HepG2 (cell line): ENCODE measurements around the gene TMEM145. TPM values are rescaled to one million over a fixed set of nuclear protein-coding genes. Genes with fewer than 3 reads are reported as not detected.

ENCODE experiments used
- ATAC-seq: fragments of 200-7000 bp; cut with Tn5 transposase; 3 replicates; pipeline ENCODE4 v1.9.1; 2020; ENCODE audit warnings: mild to moderate bottlenecking, moderate library complexity
- BruUV-seq: library from RNA; stranded (reverse); fragments of 400-500 nt; replicated peaks from 2 replicates; lab custom pipeline; 2021; lab: Mats Ljungman, UMichigan
- CTCF ChIA-PET: fragments of 300-600 bp; formaldehyde crosslinking; extraction: SDS; loops from one replicate; lab custom pipeline; 2021; ENCODE audit warnings: low total read pairs, inconsistent platforms, low intra/inter-chr PET ratio; lab: Yijun Ruan, JAX
- POLR2A ChIA-PET: fragments of 350-600 bp; sonication (Branson Sonifier 250); formaldehyde crosslinking; loops from one replicate; lab custom pipeline; 2020; ENCODE audit warnings: antibody characterized with exemption, inconsistent platforms; lab: Yijun Ruan, JAX
- DNase-seq: peaks from one replicate; pipeline ENCODE4 v3.0.0-alpha.2; 2015; ENCODE audit warnings: low spot score
- FAIRE-seq: peaks from 3 replicates; lab custom pipeline; 2011; peaks lifted over from hg19 to GRCh38; lab: Jason Lieb, UNC
- H2AFZ ChIP-seq: one replicate; pipeline ENCODE4 v1.6.1; 2011; ENCODE audit warnings: low read length, inconsistent platforms
- H3K27ac ChIP-seq: fragments of 300-600 bp; 3 replicates; pipeline ENCODE4 v1.8.0; 2011; ENCODE audit warnings: mixed run types, mild to moderate bottlenecking, mixed read lengths, low read length, inconsistent platforms; ENCODE audit not compliant: insufficient read depth; ENCODE audit errors: extremely low read length
- H3K27me3 ChIP-seq, 2 experiments: fragments of 200-600 bp in 1 of 2; 2 replicates in 1 of 2; 3 replicates in 1 of 2; pipeline versions ENCODE4 v1.6.0 to v1.8.0; 2011; ENCODE audit warnings: low read length in 2 of 2, mild to moderate bottlenecking in 2 of 2, moderate library complexity in 2 of 2, inconsistent platforms in 1 of 2; ENCODE audit not compliant: insufficient read depth in 2 of 2, control insufficient read depth in 1 of 2
- H3K36me3 ChIP-seq, 2 experiments: fragments of 200-600 bp in 1 of 2; replicated peaks in 1 of 2; 2 replicates in 1 of 2; 3 replicates in 1 of 2; pipeline versions ENCODE4 v1.5.1 to v1.8.0; 2011; ENCODE audit warnings: low read length in 2 of 2, inconsistent platforms in 1 of 2; ENCODE audit not compliant: insufficient read depth in 2 of 2, control insufficient read depth in 1 of 2
- H3K4me1 ChIP-seq: 2 replicates; pipeline ENCODE4 v1.5.1; 2012; ENCODE audit warnings: low read length, inconsistent platforms; ENCODE audit not compliant: insufficient read depth
- H3K4me2 ChIP-seq: 2 replicates; pipeline ENCODE4 v1.6.0; 2011; ENCODE audit warnings: low read depth, low read length, inconsistent platforms
- H3K4me3 ChIP-seq, 3 experiments: fragments of 200-600 bp in 1 of 3; sonication (generic), shearing (Covaris generic) in 1 of 3; replicated peaks in 1 of 3; 2 replicates each; pipeline ENCODE4 v1.5.1; 2011 to 2016; ENCODE audit warnings: low read length in 3 of 3, inconsistent platforms in 2 of 3, low read depth in 2 of 3, mild to moderate bottlenecking in 2 of 3, control low read depth in 1 of 3, mixed read lengths in 1 of 3; ENCODE audit not compliant: insufficient read depth in 1 of 3
- H3K79me2 ChIP-seq: one replicate; pipeline ENCODE4 v1.6.1; 2011; ENCODE audit warnings: low read length, inconsistent platforms; ENCODE audit not compliant: insufficient read depth
- H3K9ac ChIP-seq: 2 replicates; pipeline ENCODE4 v1.6.0; 2011; ENCODE audit warnings: mild to moderate bottlenecking, low read depth, low read length, inconsistent platforms; ENCODE audit not compliant: insufficient read depth
- H3K9me3 ChIP-seq: 2 replicates; pipeline ENCODE4 v1.5.1; 2012; ENCODE audit warnings: mild to moderate bottlenecking, low read length
- H4K20me1 ChIP-seq: 2 replicates; pipeline ENCODE4 v1.6.0; 2011; ENCODE audit warnings: inconsistent platforms, mild to moderate bottlenecking, low read length, moderate library complexity; ENCODE audit not compliant: insufficient read depth
- GTF3A ChIP-seq: sonication (generic); formaldehyde crosslinking; conservative IDR thresholded peaks from 2 replicates; pipeline ENCODE4 v1.4.0; 2020; ENCODE audit warnings: mild to moderate bottlenecking, missing genetic modification reagents
- HDAC1 ChIP-seq: sonication (generic); formaldehyde crosslinking; IDR thresholded peaks from 2 replicates; pipeline ENCODE4 v1.5.1; 2020; ENCODE audit warnings: mild to moderate bottlenecking, missing genetic modification reagents
- HNF4G ChIP-seq, 2 experiments: sonication (generic) in 1 of 2; formaldehyde crosslinking in 1 of 2; IDR thresholded peaks; 2 replicates each; pipeline versions ENCODE4 v1.4.0 to v1.6.1; 2011 to 2020; ENCODE audit warnings: borderline replicate concordance in 2 of 2, low read depth in 2 of 2, mild to moderate bottlenecking in 2 of 2, low read length in 1 of 2, missing genetic modification reagents in 1 of 2, moderate library complexity in 1 of 2
- KDM2A ChIP-seq: sonication (generic); formaldehyde crosslinking; IDR thresholded peaks from 2 replicates; pipeline ENCODE4 v1.4.0; 2020; ENCODE audit warnings: low read depth, missing genetic modification reagents, borderline replicate concordance
- LCORL ChIP-seq, 2 experiments: fragments of 450-650 bp in 1 of 2; sonication (generic) in 1 of 2; formaldehyde crosslinking in 1 of 2; IDR thresholded peaks; 2 replicates each; pipeline versions ENCODE4 v1.5.0 to v1.6.1; 2017 to 2020; ENCODE audit warnings: antibody characterized with exemption in 1 of 2, missing genetic modification reagents in 1 of 2
- MTA1 ChIP-seq: sonication (generic); formaldehyde crosslinking; IDR thresholded peaks from 2 replicates; pipeline ENCODE4 v1.4.0; 2020; ENCODE audit warnings: missing genetic modification reagents, mild to moderate bottlenecking, borderline replicate concordance
- RCOR2 ChIP-seq: IDR thresholded peaks from 2 replicates; pipeline ENCODE4 v1.6.1; 2016; ENCODE audit warnings: missing biosample characterization, missing genetic modification reagents
- SMARCC2 ChIP-seq: fragments of 450-650 bp; IDR thresholded peaks from 2 replicates; pipeline ENCODE4 v1.6.1; 2017; ENCODE audit warnings: antibody characterized with exemption, mild to moderate bottlenecking
- SNRNP70 ChIP-seq: fragments of 200-400 bp; formaldehyde crosslinking; IDR thresholded peaks from 2 replicates; pipeline ENCODE4 v1.6.1; 2017; ENCODE audit warnings: mild to moderate bottlenecking, low read depth, low read length, moderate library complexity
- SP2 ChIP-seq: sonication (generic); formaldehyde crosslinking; IDR thresholded peaks from 2 replicates; pipeline ENCODE4 v1.5.1; 2020; ENCODE audit warnings: mild to moderate bottlenecking, missing genetic modification reagents
- THAP11 ChIP-seq: IDR thresholded peaks from 2 replicates; pipeline ENCODE4 v1.6.1; 2016; ENCODE audit warnings: missing biosample characterization, missing genetic modification reagents
- TOE1 ChIP-seq: sonication (generic); formaldehyde crosslinking; IDR thresholded peaks from 2 replicates; pipeline ENCODE4 v1.4.0; 2020; ENCODE audit warnings: mild to moderate bottlenecking, missing genetic modification reagents
- ZMYM3 ChIP-seq: sonication (generic); formaldehyde crosslinking; IDR thresholded peaks from 2 replicates; pipeline ENCODE4 v1.5.1; 2020; ENCODE audit warnings: mild to moderate bottlenecking, missing genetic modification reagents
- ZNF224 ChIP-seq: sonication (generic); formaldehyde crosslinking; IDR thresholded peaks from 2 replicates; pipeline ENCODE4 v1.5.0; 2020; ENCODE audit warnings: mild to moderate bottlenecking, missing genetic modification reagents
- ZNF292 ChIP-seq: sonication (generic); formaldehyde crosslinking; IDR thresholded peaks from 2 replicates; pipeline ENCODE4 v1.8.1; 2022; ENCODE audit warnings: mild to moderate bottlenecking, low read depth, missing genetic modification reagents, borderline replicate concordance
- WGBS: methylation state at CpG from one replicate; pipeline ENCODE4 v1.1.6; 2017; ENCODE audit warnings: low lambda C conversion rate; 5-methylcytosine and 5-hydroxymethylcytosine counted together
- in situ Hi-C: cut with HindIII; loops from 2 replicates; pipeline ENCODE4 v1.10.0; 2017; ENCODE audit warnings: low pct_unique_long_range_greater_than_20kb; ENCODE audit not compliant: extremely low pct_ligation_motif_present
- intact Hi-C: fragments of 100-400 bp; cut with micrococcal nuclease; formaldehyde crosslinking; loops from one replicate; pipeline ENCODE4 v1.10.0; 2022; ENCODE audit not compliant: unreplicated experiment
- polyA plus RNA-seq, 8 experiments: library from polyadenylated mRNA; depleted of rRNA in 3 of 8; stranded (reverse) in 7 of 8; unstranded in 1 of 8; fragments of >200 nt; fragmentation: Illumina TruSeq in 4 of 8; extraction: Trizol in 4 of 8; gene quantifications; 2 replicates each; pipeline versions ENCODE4 v1.2.1 to v1.2.3, GENCODE V29; 2011 to 2016; ENCODE audit warnings: low read depth in 4 of 8, missing spikeins in 1 of 8, mixed read lengths in 1 of 8; ENCODE audit not compliant: insufficient read depth in 1 of 8
- total RNA-seq, 5 experiments: library from RNA; depleted of rRNA; stranded (reverse); fragments of >200 nt; fragmentation: Illumina TruSeq; extraction: Trizol; gene quantifications; 2 replicates each; pipeline ENCODE4 v1.2.3, GENCODE V29; 2016; ENCODE audit warnings: low read depth in 1 of 5
- TF ChIP-seq, protein P1 (sequence below): sonication (generic); formaldehyde crosslinking; IDR thresholded peaks from 2 replicates; pipeline ENCODE4 v1.5.0; 2020; ENCODE audit warnings: mild to moderate bottlenecking, missing genetic modification reagents, borderline replicate concordance
- TF ChIP-seq, protein P2 (sequence below): sonication (generic); formaldehyde crosslinking; IDR thresholded peaks from 2 replicates; pipeline ENCODE4 v1.4.0; 2020; ENCODE audit warnings: missing genetic modification reagents, mild to moderate bottlenecking, borderline replicate concordance

The TMEM145 gene
- total and polyA plus RNA-seq, 2 of the 13 experiments (the other 11 are each of a cell fraction or from before 2014, with no cell fraction given): 0.07 to 5.1 TPM

DNA sequence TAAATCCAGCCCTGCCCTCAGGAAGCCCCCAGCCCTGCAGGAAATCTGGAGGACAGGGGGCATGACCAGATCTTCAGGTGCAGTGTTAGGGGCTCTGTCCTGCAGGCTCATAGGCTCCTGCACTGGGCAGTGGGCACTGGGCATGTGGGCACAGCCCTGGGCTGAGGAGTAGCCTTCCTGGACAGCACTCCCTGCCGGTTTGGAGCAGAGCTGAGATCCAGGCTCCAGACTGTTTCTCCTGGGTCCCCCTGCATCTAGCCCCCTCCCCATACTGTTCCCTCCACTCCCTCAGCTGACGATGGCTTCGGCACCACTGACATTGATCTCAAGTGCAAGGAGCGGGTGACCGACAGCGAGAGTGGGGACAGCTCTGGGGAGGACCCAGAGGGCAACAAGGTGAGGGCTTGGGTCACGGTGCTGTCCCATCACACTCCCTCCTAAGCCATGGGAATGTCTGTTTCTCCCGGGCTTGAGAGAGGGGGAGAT, 23.5 kb upstream of the TMEM145 start:
- ChIA-PET CTCF (interaction anchor here (2.1 to 3.1 kb wide), 3 partner anchors 10 to 156 kb away, joined by 7 to 34 read pairs (median 9); no protein-coding TSS in a partner anchor), POLR2A (interaction anchor here (1.4 kb wide), 1 partner anchor 47 kb away, joined by 7 read pairs; no protein-coding TSS in a partner anchor)
- BruUV-seq: no TSS peak
- H3K27ac ChIP-seq: no peak overlapping the region
- H4K20me1 ChIP-seq: peaks cover 10% of the 10 kb centered on the region; the same call in 1 of the 2 replicates
- H3K36me3 ChIP-seq: peaks cover 32 to 75% of the 10 kb centered on the region in 2 experiments; a peak in 4 of 5 replicates
- no peak for ATAC-seq
- no peak for DNase-seq
- no peak for TF ChIP-seq HDAC1
- TF ChIP-seq RCOR2 (CRISPR knock-in tag): no peak
- no peak for TF ChIP-seq THAP11 (CRISPR knock-in tag)
- TF ChIP-seq HNF4G (IDR thresholded peaks at IDR 0.05; ENCODE audit: borderline replicate concordance, low read depth, low read length): no peak
- no peak for TF ChIP-seq HNF4G (CRISPR knock-in tag; IDR thresholded peaks at IDR 0.05; ENCODE audit: borderline replicate concordance, low read depth)
- TF ChIP-seq SMARCC2: no peak
- no peak for TF ChIP-seq LCORL (IDR thresholded peaks at IDR 0.05)
- no peak for TF ChIP-seq LCORL (CRISPR knock-in tag; IDR thresholded peaks at IDR 0.05)
- no peak for TF ChIP-seq TOE1 (CRISPR knock-in tag)
- TF ChIP-seq, protein P1, sequence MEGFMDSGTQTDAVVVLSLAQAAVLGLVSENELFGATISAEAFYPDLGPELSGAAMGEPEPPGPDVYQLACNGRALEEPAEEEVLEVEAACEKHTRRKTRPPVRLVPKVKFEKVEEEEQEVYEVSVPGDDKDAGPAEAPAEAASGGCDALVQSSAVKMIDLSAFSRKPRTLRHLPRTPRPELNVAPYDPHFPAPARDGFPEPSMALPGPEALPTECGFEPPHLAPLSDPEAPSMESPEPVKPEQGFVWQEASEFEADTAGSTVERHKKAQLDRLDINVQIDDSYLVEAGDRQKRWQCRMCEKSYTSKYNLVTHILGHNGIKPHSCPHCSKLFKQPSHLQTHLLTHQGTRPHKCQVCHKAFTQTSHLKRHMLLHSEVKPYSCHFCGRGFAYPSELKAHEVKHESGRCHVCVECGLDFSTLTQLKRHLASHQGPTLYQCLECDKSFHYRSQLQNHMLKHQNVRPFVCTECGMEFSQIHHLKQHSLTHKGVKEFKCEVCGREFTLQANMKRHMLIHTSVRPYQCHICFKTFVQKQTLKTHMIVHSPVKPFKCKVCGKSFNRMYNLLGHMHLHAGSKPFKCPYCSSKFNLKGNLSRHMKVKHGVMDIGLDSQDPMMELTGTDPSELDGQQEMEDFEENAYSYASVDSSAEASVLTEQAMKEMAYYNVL: no peak
- TF ChIP-seq ZMYM3: no peak
- no peak for TF ChIP-seq SP2 (CRISPR knock-in tag)
- no peak for TF ChIP-seq SNRNP70
- no peak for TF ChIP-seq ZNF224 (CRISPR knock-in tag)
- no peak for TF ChIP-seq GTF3A (CRISPR knock-in tag)
- no peak for TF ChIP-seq MTA1
- TF ChIP-seq ZNF292 (CRISPR knock-in tag): no peak
- no peak for TF ChIP-seq KDM2A (CRISPR knock-in tag)
- TF ChIP-seq, protein P2, sequence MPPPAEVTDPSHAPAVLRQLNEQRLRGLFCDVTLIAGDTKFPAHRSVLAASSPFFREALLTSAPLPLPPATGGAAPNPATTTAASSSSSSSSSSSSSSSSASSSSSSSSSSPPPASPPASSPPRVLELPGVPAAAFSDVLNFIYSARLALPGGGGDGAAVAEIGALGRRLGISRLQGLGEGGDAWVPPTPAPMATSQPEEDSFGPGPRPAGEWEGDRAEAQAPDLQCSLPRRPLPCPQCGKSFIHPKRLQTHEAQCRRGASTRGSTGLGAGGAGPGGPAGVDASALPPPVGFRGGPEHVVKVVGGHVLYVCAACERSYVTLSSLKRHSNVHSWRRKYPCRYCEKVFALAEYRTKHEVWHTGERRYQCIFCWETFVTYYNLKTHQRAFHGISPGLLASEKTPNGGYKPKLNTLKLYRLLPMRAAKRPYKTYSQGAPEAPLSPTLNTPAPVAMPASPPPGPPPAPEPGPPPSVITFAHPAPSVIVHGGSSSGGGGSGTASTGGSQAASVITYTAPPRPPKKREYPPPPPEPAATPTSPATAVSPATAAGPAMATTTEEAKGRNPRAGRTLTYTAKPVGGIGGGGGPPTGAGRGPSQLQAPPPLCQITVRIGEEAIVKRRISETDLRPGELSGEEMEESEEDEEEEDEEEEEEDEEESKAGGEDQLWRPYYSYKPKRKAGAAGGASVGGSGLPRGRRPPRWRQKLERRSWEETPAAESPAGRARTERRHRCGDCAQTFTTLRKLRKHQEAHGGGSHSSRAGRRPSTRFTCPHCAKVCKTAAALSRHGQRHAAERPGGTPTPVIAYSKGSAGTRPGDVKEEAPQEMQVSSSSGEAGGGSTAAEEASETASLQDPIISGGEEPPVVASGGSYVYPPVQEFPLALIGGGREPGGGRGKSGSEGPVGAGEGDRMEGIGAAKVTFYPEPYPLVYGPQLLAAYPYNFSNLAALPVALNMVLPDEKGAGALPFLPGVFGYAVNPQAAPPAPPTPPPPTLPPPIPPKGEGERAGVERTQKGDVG (CRISPR knock-in tag): no peak
- peaks cover 17% of the 10 kb centered on the region for H3K4me1 ChIP-seq
- no peaks in the 10 kb centered on the region; a peak in 1 of 5 replicates for H3K27me3 ChIP-seq
- no peak overlapping the region for H3K4me3 ChIP-seq
- H3K9me3 ChIP-seq: no peaks in the 10 kb centered on the region
- WGBS: 78% methylated on average over 3 of the region's 8 CpGs
- in situ Hi-C loops: loop anchor here (5.0 kb wide), 2 partner anchors 37 to 157 kb away; partner anchors contain the start of gene POU2F2
- H2AFZ ChIP-seq: no peak overlapping the region
- intact Hi-C loops: loop anchor here (2.0 kb wide), 1 partner anchor 155 kb away; no protein-coding TSS in a partner anchor
- H3K4me2 ChIP-seq: no peak overlapping the region
- H3K9ac ChIP-seq: no peak overlapping the region
- FAIRE-seq: no peak
- peaks cover 17% of the 10 kb centered on the region for H3K79me2 ChIP-seq
